DOHH2 (cell line): ENCODE results near the gene CNN2.

Experiments
- EZH2phosphoT487 ChIP-seq: fragments of 200-600 bp; sonication (generic); IDR thresholded peaks from 2 replicates; pipeline ENCODE4 v1.6.1; 2017; ENCODE audit warnings: borderline replicate concordance, mild to moderate bottlenecking, antibody characterized with exemption, low read length, moderate library complexity, mixed read lengths
- TF ChIP-seq, protein P1 (sequence below): fragments of 200-600 bp; sonication (generic); IDR thresholded peaks from one replicate; pipeline ENCODE4 v1.5.1; 2014; ENCODE audit warnings: antibody characterized with exemption, mild to moderate bottlenecking, low read depth, low read length; ENCODE audit not compliant: poor library complexity, severe bottlenecking

DNA sequence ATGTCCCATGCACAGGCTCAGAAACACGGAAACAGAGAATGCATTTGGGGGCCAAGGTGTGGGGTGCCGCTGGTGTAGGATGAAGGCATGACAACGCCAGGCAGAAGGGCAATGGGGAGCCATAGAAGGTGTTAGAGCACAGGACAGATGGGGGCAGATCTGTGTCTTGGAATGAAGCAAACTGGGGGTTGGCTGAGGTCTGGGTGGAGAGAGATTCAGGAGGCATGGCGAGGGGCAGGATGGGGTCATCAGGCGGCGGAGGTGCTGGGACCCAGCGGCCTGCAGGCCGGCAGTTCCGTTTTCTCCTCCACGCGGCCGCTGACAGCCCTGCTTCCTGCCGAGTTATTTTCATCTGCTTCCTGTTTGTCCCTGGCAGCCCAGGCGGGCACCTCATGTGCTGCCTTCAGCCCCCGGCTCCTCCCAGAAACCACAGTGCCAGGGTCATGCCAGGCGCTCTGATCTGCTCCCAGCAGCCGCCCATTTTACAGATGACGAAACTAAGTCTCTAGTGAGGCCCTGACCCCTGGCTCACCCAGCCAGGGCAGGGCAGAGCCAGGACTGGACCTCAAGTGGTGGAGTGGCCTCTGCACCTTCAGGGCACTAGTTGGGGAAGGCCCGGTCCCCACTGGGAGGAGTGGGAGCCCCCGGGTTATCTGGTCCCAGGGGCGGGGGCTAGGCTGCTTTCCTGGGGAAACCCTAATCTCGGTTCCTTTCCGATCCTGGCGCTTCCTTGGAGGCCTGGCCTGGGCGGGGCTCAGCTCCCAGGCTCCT is 42.8 kb downstream of the CNN2 start:
- TF ChIP-seq, protein P1, sequence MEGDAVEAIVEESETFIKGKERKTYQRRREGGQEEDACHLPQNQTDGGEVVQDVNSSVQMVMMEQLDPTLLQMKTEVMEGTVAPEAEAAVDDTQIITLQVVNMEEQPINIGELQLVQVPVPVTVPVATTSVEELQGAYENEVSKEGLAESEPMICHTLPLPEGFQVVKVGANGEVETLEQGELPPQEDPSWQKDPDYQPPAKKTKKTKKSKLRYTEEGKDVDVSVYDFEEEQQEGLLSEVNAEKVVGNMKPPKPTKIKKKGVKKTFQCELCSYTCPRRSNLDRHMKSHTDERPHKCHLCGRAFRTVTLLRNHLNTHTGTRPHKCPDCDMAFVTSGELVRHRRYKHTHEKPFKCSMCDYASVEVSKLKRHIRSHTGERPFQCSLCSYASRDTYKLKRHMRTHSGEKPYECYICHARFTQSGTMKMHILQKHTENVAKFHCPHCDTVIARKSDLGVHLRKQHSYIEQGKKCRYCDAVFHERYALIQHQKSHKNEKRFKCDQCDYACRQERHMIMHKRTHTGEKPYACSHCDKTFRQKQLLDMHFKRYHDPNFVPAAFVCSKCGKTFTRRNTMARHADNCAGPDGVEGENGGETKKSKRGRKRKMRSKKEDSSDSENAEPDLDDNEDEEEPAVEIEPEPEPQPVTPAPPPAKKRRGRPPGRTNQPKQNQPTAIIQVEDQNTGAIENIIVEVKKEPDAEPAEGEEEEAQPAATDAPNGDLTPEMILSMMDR: no peak
- TF ChIP-seq EZH2phosphoT487: no peak
